Measurements from ENCODE around the gene LHB.

LHB gene

DNA sequence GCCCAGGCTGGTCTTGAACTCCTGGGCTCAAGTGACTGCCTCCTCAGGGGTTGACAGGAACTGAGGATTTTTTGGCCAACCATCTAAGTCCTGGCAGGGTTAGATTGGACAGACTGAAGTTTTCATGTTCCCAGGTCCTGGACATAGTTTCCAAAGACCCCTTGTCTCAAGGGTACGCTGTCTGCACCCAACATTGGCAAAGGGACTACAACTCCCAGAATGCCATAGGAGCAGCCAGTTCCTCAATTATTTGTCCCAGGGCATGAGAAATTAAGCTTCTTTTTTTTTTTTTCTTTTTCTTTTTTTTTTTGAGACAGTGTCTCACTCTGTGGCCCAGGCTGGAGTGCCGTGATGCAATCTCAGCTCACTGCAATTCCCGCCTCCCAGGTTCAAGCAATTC lies 30.7 kb downstream of the LHB start:
- no peak overlapping the region for H3K4me3 ChIP-seq (ENCODE audit: low read depth, low read length)
- TF ChIP-seq, protein P1, sequence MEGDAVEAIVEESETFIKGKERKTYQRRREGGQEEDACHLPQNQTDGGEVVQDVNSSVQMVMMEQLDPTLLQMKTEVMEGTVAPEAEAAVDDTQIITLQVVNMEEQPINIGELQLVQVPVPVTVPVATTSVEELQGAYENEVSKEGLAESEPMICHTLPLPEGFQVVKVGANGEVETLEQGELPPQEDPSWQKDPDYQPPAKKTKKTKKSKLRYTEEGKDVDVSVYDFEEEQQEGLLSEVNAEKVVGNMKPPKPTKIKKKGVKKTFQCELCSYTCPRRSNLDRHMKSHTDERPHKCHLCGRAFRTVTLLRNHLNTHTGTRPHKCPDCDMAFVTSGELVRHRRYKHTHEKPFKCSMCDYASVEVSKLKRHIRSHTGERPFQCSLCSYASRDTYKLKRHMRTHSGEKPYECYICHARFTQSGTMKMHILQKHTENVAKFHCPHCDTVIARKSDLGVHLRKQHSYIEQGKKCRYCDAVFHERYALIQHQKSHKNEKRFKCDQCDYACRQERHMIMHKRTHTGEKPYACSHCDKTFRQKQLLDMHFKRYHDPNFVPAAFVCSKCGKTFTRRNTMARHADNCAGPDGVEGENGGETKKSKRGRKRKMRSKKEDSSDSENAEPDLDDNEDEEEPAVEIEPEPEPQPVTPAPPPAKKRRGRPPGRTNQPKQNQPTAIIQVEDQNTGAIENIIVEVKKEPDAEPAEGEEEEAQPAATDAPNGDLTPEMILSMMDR (IDR thresholded peaks at IDR 0.05; ENCODE audit: low read depth, low read length): no peak

DNA sequence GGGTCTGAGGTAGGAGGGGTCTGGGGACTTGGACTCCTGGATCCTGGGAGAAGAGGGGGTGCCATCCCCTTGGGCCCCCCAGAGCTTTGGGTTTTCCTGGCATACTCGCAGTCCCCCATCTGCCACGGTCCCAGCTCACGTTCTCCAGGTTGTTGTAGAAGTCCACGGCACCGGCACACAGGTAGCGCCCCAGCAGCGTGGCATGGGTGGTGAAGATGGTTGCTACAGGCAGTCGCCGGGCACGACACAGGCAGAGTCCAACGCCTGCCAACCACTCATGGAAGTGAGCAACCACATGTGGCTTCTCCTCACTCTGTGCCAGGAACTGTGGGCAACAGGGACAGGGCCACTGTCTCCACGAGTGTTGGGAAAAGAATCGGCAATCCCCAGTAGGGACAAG lies 31.2 kb downstream of the LHB start:
- H3K4me3 ChIP-seq (ENCODE audit: low read depth, low read length): no peak overlapping the region
- TF ChIP-seq, protein P1 (IDR thresholded peaks at IDR 0.05; ENCODE audit: low read depth, low read length): no peak

DNA sequence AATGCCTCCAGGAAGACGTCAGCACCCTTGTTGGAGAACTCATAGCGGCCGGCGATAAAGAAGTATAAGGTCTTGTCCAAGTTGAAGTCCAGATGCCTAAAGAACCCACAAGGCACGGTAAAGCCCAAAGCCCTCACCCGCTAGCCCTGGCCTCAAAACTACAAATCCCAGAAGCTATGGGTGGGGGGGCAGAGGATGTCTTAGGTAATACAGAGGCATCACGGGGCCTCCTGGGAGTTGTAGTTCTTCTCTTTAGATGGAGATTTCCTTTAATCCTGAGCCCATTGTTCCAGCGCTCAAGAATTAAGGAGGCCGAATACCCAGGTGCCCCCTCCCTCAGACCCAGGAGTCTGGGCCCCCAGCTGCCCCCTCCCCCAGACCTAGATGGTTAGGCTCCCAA lies 34.6 kb downstream of the LHB start:
- TF ChIP-seq, protein P1 (IDR thresholded peaks at IDR 0.05; ENCODE audit: low read depth, low read length): no peak
- H3K4me3 ChIP-seq (ENCODE audit: low read depth, low read length): no peak overlapping the region

DNA sequence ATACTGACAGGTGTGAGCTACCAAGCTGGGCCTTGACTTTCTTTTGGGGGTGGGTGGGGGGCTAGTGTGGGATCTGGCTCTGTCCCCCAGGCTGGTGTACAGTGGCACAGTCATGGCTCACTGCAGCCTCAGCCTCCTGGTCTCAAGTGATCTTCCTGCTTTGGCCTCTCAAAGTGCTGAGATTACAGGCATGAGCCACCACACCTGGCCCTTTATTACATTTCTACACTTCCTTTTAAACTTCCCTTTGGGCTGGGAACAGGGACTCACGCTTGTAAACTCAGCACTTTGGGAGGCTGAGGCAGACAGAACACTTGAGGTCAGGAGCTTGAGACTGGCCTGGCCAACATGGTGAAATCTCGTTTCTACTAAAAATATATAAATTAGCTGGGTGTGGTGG lies 39.8 kb downstream of the LHB start:
- TF ChIP-seq, protein P1 (IDR thresholded peaks at IDR 0.05; ENCODE audit: low read depth, low read length): no peak
- no peak overlapping the region for H3K4me3 ChIP-seq (ENCODE audit: low read depth, low read length)

DNA sequence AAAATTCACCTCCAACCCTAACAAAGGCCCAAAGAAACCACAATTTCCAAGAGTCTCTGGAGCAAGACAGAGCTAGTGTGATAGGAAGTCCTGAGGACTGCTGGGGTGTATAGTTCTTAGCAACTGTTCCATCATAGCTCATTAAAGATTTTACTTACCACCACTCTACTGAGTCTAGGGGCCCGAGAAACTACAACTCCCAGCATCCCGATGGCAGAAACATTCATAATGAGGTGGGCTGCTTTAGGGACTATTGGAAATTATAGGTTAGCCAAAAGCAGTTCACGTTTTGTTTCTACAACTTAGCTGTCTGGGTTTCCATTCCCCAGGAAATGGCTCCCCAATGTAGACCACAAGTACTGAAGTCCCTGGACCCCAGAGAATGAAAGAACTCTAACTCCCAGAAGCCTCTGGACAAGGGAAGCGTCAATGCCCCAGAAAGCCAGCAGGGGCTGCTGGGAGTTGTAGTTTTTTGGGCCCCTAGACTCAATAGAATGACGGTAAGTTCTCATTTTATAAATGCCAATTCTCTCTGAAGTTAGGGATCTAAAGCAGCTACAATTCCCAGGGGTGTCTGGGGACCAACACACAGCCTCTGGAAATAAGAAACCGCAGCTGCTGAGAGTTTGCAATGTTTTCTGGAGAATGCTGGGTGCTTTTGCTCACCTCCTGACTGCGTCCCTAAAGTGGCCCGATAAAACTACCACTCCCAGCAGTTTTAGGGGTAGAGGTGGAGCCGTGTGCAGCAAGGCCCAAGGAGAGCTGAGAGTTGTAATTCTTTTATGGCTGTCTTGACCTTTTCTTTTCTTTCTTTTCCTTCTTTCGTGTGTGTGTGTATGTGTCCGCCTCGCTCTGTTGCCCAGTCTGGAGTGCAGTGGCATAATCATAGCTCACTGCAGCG lies 40.7 kb downstream of the LHB start:
- TF ChIP-seq, protein P1 (IDR thresholded peaks at IDR 0.05; ENCODE audit: low read depth, low read length): no peak
- no peak overlapping the region for H3K4me3 ChIP-seq (ENCODE audit: low read depth, low read length)

DNA sequence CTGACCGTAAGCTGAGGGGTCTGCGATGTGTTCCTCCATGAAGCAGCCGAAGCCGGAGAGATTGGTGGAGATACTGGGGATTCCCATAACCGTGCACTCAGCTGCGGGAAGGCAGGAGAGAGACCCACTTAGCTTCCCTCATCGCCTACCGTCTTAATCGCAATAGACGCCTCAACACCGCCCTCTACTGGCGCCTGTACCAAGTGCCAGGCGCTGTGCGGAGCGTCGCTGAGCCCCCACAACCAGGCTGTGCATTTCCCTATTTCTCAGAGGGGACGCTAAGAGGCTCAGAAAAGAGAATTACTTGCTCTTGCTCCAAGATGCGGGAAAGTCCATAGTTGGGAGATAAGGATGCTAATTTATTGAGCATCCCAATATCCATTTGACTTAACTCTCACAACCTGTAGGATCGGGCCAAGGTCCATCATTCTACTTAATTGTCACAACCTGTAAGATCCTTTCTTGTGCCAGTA lies 45.9 kb downstream of the LHB start:
- TF ChIP-seq, protein P1 (IDR thresholded peaks at IDR 0.05; ENCODE audit: low read depth, low read length): peak; percentile 91
- no peak overlapping the region for H3K4me3 ChIP-seq (ENCODE audit: low read depth, low read length)

DNA sequence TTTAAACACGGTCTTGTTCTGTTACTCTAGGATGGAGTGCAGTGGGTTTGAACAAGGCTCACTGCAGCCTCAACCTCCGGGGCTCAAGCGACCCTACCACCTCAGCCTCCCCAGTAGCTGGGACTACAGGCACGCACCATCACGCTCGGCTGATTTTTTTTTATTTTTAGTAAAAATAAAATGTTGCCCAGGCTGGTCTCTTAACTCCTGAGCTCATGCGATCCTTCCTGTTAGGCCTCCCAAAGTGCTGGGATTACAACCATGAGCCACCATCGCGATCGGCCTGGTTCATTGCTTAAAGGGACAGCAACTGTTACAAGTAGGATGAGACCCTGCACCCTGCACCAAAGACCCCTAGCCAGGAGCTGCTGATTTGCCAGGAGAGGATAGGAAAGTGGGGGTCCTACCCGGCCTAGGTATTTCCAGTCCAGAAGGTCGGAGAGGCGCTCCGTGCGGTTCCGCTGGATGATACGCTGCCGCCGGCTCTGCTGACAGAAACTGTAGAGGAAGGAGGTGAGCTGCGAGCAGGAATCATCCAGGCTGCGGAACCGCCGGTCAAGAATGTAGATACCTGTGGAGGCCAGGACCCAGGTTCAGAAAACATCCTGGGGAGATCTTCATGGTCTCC lies 46.6 kb downstream of the LHB start:
- TF ChIP-seq, protein P1 (IDR thresholded peaks at IDR 0.05; ENCODE audit: low read depth, low read length): no peak
- no peak overlapping the region for H3K4me3 ChIP-seq (ENCODE audit: low read depth, low read length)

Measured in WI38 (cell line).